Smooth muscle cell of the coronary artery (primary cell): ENCODE data around the gene TRIM51. TPM values are rescaled to one million over a fixed set of nuclear protein-coding genes. Genes with fewer than 3 reads are reported as not detected.

Experiments used
- total RNA-seq: library from RNA; depleted of rRNA; stranded (reverse); fragments of >200 nt; gene quantifications from 2 replicates; pipeline ENCODE4 v1.2.3, GENCODE V29; 2014; ENCODE audit warnings: low replicate concordance

TRIM51 gene
- total RNA-seq: not detected in 2 replicates

GRCh38 chr11:55882997-55883396, at the start of gene TRIM51:
Gene TRIM51 (plus strand): TSS chr11:55883297. CDS start chr11:55885429, 2,132 bp downstream.

GRCh38 chr11:55838452-55838851, 44.6 kb upstream of the TRIM51 start, which contains the start of gene OR5D16:
Gene OR5D16 (plus strand): TSS chr11:55838752. CDS start chr11:55838752, 0 bp downstream.

GRCh38 chr11:55914482-55914881, 31.4 kb downstream of the TRIM51 start, which contains the start of gene OR5W2:
Gene OR5W2 (minus strand): TSS chr11:55914582. CDS start chr11:55914582, 0 bp downstream.

GRCh38 chr11:55936300-55936699, 53.2 kb downstream of the TRIM51 start, which contains the start of gene OR5I1:
Gene OR5I1 (minus strand): TSS chr11:55936400. CDS start chr11:55936400, 0 bp downstream.

Other genes starting within 250 kb of the TRIM51 start
- not detected in 2 replicates for gene OR4P4, start 248.2 kb upstream of the TRIM51 start, total RNA-seq
- gene OR4S2, start 235.0 kb upstream of the TRIM51 start, total RNA-seq: not detected in 2 replicates
- not detected in 2 replicates for gene OR4C6, start 221.1 kb upstream of the TRIM51 start, total RNA-seq
- gene OR5D13, start 109.9 kb upstream of the TRIM51 start, total RNA-seq: not detected in 2 replicates
- gene OR5D14, start 87.7 kb upstream of the TRIM51 start, total RNA-seq: not detected in 2 replicates
- gene OR5L1, start 71.9 kb upstream of the TRIM51 start, total RNA-seq: not detected in 2 replicates
- gene OR5D18, start 63.7 kb upstream of the TRIM51 start, total RNA-seq: not detected in 2 replicates
- not detected in 2 replicates for gene OR5L2, start 56.1 kb upstream of the TRIM51 start, total RNA-seq
- gene OR5D16, start 44.5 kb upstream of the TRIM51 start, total RNA-seq: not detected in 2 replicates
- gene OR5W2, start 31.3 kb downstream of the TRIM51 start, total RNA-seq: not detected in 2 replicates
- gene OR5I1, start 53.1 kb downstream of the TRIM51 start, total RNA-seq: not detected in 2 replicates
- gene OR10AG1, start 86.6 kb downstream of the TRIM51 start, total RNA-seq: not detected in 2 replicates
- not detected in 2 replicates for gene OR5F1, start 111.3 kb downstream of the TRIM51 start, total RNA-seq
- gene OR5AS1, start 144.4 kb downstream of the TRIM51 start, total RNA-seq: not detected in 2 replicates
- not detected in 2 replicates for gene OR8I2, start 210.0 kb downstream of the TRIM51 start, total RNA-seq
- not detected in 2 replicates for gene OR8H2, start 220.4 kb downstream of the TRIM51 start, total RNA-seq
- not detected in 2 replicates for gene OR8H3, start 239.1 kb downstream of the TRIM51 start, total RNA-seq